ENCODE measurements around the gene BMAL2. TPM values are rescaled to one million over a fixed set of nuclear protein-coding genes. Genes with fewer than 3 reads are reported as not detected.

Gene BMAL2
- total RNA-seq, 4 donors from 2014 or later: 0.63 to 3.2 (median 0.68) TPM

GRCh38 chr12:27335364-27336281 is 3.0 kb downstream of the BMAL2 start:
- WGBS, 2 donors: 79 to 85% methylated on average over 5 of the region's 5 CpGs
- no peak for DNase-seq
- Histone ChIP-seq H3K27ac (no peak overlapping the region), H3K27me3 (no peaks in the 10 kb centered on the region), H3K36me3 (no peaks in the 10 kb centered on the region), H3K4me1 (peaks cover 0 to 14% of the 10 kb centered on the region in 2 donors), H3K4me3 (replicated peaks in 1 of 3) (no peak overlapping the region), H3K9me3 (no peaks in the 10 kb centered on the region)
- intact Hi-C loops (cut with DNase I): no loop called here
- TF ChIP-seq POLR2A (IDR thresholded peaks at IDR 0.05) (no peak), CTCF (IDR thresholded peaks at IDR 0.05) (no peak)

GRCh38 chr12:27336282-27336653 is 3.6 kb downstream of the BMAL2 start:
- WGBS, 2 donors: 97 to 99% methylated on average over 2 of the region's 2 CpGs
- no peaks in the 10 kb centered on the region for H3K36me3 ChIP-seq
- intact Hi-C loops (cut with DNase I): no loop called here
- H3K9me3 ChIP-seq: no peaks in the 10 kb centered on the region
- H3K27me3 ChIP-seq: no peaks in the 10 kb centered on the region
- TF ChIP-seq CTCF (IDR thresholded peaks at IDR 0.05) (no peak), POLR2A (IDR thresholded peaks at IDR 0.05) (no peak)
- H3K4me1 ChIP-seq: peaks cover 0 to 14% of the 10 kb centered on the region in 2 donors
- H3K27ac ChIP-seq: no peak overlapping the region
- DNase-seq: no peak
- H3K4me3 ChIP-seq (replicated peaks in 1 of 3): no peak overlapping the region

GRCh38 chr12:27337376-27337775 is 4.7 kb downstream of the BMAL2 start:
- Histone ChIP-seq H3K36me3 (no peaks in the 10 kb centered on the region), H3K4me3 (replicated peaks in 1 of 3) (no peak overlapping the region), H3K9me3 (no peaks in the 10 kb centered on the region), H3K27ac (no peak overlapping the region), H3K4me1 (peaks cover 0 to 5% of the 10 kb centered on the region in 2 donors), H3K27me3 (no peaks in the 10 kb centered on the region)
- TF ChIP-seq CTCF (IDR thresholded peaks at IDR 0.05) (no peak), POLR2A (IDR thresholded peaks at IDR 0.05) (no peak)
- intact Hi-C loops (cut with DNase I): no loop called here
- 100% methylated on average over 1 of the region's 1 CpG for WGBS, 2 donors
- DNase-seq: no peak

- Histone ChIP-seq H3K9me3 (no peaks in the 10 kb centered on the region), H3K4me3 (replicated peaks in 1 of 3) (no peak overlapping the region), H3K36me3 (no peaks in the 10 kb centered on the region), H3K27ac (no peak overlapping the region), H3K27me3 (no peaks in the 10 kb centered on the region), H3K4me1 (peaks cover 0 to 3% of the 10 kb centered on the region in 2 donors)
- TF ChIP-seq CTCF (IDR thresholded peaks at IDR 0.05): no peak
- TF ChIP-seq POLR2A (IDR thresholded peaks at IDR 0.05): no peak
- no peak for DNase-seq
- intact Hi-C loops (cut with DNase I): no loop called here
- WGBS, 2 donors: 97 to 100% methylated on average over 1 of the region's 1 CpG
Observed at GRCh38 chr12:27338473-27338872, 5.8 kb downstream of the BMAL2 start.

DNA sequence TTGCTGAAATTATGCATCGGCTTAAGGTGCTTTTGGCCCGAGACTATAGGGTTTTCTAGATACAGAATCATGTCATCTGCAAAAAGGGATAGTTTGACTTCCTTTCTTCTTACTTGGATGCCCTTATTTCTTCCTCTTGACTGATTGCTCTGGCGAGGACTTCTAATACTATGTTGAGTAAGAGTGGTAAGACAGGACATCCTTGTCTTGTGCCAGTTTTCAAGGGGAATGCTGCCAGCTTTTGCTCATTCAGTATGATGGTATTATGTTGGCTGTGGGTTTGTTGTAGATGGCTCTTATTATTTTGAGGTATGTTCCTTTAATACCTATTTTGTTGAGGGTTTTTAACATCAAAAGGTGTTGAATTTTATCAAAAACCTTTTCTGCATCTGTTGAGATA is 8.3 kb downstream of the BMAL2 start:
- H3K27me3 ChIP-seq: no peaks in the 10 kb centered on the region
- no peaks in the 10 kb centered on the region for H3K4me1 ChIP-seq
- 91 to 92% methylated on average over 3 of the region's 3 CpGs for WGBS, 2 donors
- TF ChIP-seq CTCF (IDR thresholded peaks at IDR 0.05) (no peak), POLR2A (IDR thresholded peaks at IDR 0.05) (no peak)
- H3K36me3 ChIP-seq: no peaks in the 10 kb centered on the region
- no peaks in the 10 kb centered on the region for H3K9me3 ChIP-seq
- DNase-seq: no peak
- intact Hi-C loops (cut with DNase I): no loop called here
- H3K4me3 ChIP-seq (replicated peaks in 1 of 3): no peak overlapping the region
- H3K27ac ChIP-seq: no peak overlapping the region

Measured in thyroid gland (tissue), 4 donors.